NCI-H2196 (cell line): ENCODE data around the gene CAMKMT.

Experiments used
- DNase-seq: peaks from one replicate; lab custom pipeline; 2025; ENCODE audit not compliant: unreplicated experiment; lab: John Stamatoyannopoulos, UW

CAMKMT gene

DNA sequence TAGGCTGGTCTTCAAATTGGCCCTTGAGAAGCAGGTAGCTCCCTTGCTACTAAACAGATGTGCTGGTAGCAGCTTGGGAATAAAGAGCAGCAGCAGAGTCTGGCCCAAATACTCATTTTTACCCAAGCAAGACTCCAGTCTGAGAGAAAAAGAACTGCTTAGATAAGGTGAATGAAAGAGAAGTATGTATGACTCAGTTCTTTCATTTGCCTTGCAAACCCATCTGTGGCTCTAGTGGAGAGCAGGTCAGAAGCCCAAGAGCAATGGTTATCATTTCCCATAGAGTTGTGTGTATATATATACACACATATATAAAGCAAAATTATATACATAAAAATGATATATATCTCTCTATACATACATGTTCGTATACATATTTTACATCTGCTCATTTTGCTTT, 80.3 kb downstream of the CAMKMT start:
- no peak for DNase-seq

- no peak for DNase-seq
Measured at GRCh38 chr2:44443517-44443916, 81.8 kb downstream of the CAMKMT start.

DNA sequence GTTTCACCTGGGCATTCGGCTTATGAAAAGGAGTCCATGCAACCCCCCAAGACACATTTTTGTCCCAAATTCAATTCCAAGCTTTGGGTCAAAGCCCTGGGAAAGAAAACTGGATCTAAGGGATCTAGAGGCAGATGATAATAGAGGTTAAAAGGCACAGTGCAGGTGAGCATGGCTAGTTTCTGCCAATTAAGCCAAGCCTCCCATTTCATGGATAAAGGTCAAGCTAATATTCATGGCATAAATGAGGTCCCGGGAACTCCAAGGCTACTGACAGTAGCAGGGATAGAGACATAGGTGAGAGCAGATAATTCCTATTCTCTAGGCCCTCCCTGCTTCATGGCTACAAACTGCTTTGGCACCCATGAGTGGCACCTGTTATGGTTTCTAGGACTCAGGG, 83.1 kb downstream of the CAMKMT start:
- no peak for DNase-seq

- DNase-seq, result no peak
Measured at GRCh38 chr2:44448860-44449527, 87.2 kb downstream of the CAMKMT start.

GRCh38 chr2:44450082-44450481, 88.3 kb downstream of the CAMKMT start:
- DNase-seq, result no peak

- DNase-seq, result no peak
Measured at GRCh38 chr2:44450806-44451205, 89.1 kb downstream of the CAMKMT start.

DNA sequence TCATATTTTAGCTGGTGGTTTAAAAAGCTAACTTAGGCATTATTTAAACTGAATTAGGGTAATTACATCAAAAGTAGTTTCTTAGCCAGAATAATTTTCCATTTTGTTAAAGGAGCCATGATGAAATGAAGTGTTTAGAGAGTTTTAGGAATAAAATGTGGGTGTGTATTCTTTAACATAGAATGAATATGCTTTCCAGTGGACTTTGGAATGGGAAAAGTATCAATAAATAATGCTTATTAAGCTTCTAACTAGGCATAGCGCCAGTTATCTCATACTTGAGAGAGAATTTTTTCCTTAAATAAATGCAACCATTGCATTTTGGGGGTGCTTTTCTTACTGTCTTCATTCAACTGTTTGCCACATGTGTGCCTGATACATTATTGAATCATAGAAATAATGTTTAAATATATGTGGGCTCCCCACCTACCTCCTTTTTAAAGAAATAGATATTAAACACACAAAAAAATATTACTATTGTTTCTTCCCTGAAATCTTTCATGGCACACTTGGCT, 90.4 kb downstream of the CAMKMT start:
- DNase-seq, result no peak

DNA sequence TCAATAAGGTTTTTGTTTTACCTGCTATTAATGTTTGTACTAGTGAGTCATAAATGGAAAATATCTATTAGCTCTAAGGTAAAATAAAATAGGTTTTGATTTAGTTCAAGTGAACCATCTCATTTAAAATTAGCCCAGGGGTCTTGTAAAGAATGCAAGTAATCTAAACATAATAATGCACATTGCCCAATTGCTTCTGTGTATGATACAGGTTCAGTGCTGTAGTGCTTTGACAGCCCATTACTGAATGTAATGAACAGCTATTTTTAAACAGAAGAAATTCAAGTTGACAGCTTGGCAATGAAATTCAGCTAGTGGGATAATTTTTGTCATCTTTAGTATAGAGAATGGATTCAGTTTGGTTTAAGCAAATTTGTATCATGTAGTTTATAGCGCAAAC, 91.5 kb downstream of the CAMKMT start:
- DNase-seq, result no peak

DNA sequence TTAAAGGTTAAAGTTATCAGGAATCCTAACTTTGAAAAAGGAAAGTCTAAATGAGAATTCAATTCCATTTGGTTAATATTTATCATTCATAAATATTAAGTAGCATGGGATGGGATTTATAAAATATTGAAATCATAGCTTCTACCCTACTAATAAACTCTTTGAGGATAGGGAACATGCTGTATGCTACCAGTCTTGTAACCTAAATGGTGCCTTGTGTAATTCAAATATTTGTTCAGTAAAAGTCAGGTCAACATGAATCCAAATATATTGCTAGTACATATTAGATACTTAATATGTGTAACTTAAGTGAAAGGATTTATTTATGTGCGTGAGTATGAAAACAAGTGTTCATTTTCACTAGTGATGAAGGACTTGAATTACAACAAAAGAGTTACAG, 94.1 kb downstream of the CAMKMT start:
- no peak for DNase-seq

DNA sequence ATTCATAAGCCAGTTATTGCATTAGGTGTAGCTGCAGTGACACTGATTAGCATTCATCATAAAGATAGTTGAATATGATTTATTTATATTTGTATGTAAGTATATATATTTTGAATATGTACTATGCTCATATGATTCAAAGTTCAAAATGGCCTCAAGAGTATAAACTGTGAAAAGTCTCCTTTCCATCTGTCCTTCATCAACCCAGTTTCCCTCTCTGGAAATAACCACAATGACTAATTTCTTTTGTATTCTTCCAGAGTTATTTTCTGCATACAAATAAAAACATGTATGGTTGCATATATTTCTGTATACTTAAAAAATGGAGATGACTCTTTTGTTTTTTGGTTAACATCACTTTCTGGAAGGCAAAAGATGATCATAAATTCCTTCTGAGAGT, 95.2 kb downstream of the CAMKMT start:
- DNase-seq, result no peak

- DNase-seq, result no peak
Measured at GRCh38 chr2:44459739-44460138, 98.0 kb downstream of the CAMKMT start.

GRCh38 chr2:44462934-44463849, 101.4 kb downstream of the CAMKMT start:
- DNase-seq, result no peak

GRCh38 chr2:44464437-44464836, 102.7 kb downstream of the CAMKMT start:
- DNase-seq, result no peak

GRCh38 chr2:44470151-44470550, 108.4 kb downstream of the CAMKMT start:
- DNase-seq, result no peak

DNA sequence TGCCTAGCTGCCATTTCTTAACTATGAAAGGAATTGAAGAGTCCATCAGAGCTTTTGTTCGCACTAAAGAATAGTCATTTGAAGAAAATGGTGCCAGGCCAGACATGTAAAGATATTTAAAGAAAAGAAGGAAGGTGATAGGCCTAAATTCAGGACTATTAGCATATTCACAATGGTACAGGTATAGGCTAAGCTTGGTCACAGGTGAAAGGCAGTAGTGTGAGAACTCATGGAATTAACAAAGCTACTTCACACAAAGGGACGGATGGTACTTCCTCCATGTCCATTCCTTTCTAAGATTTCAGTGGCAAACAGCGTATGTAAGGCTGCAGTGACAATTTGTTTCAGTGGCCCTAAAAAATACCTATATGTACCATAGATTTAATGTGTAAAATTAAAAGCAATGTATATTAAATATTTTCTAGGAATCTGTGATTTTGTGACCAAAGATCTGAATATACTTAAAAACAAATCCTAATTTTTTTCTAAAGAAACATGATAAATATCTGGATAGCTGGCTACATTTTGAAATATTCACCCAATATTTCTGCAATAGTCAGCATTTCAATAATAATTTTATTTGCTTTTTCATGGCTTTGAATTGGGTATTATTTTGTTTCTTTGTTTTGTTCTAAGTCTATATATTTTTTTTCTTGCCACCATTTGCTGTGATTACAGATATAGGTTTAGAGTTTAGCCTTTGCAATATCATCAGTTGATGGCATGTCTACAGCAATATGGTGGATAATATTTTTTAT, 116.1 kb downstream of the CAMKMT start:
- no peak for DNase-seq

DNA sequence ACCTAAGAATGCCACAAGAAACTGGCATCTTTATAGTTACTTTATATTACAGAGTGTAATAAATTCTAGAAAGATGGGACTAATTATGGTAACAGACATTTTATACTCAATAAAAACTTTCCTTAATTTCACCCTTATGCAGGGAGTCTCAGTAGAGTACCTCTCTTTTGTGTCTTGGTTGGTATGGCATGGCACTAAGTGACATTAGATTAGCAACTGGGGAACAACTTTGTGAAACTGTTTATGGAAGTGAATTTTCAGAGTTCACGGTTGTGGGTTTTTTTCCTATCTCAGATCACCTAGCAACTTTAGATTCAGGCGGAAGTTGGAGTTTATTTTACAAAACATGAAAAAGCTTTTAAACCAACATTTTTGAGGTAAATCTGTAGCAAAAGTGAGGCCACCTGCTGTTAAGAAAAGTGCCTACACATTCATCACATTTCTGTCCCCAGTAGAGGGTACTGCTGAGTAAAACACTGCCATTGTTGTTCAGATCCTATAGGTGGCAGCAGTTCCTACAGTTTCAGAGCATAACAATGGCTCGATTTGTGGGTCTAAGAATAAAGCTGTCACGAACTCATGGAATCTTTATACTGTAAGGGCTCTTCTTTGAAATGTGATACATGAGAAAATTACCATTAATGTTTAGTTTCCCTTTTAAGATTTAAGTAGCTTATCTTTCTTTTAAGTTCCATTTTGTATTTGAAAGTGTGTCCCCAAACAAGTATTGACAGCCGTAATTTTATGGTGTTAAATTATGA, 117.6 kb downstream of the CAMKMT start:
- peak; percentile 79 for DNase-seq

- DNase-seq, result no peak
Measured at GRCh38 chr2:44480068-44480467, 118.3 kb downstream of the CAMKMT start.

DNA sequence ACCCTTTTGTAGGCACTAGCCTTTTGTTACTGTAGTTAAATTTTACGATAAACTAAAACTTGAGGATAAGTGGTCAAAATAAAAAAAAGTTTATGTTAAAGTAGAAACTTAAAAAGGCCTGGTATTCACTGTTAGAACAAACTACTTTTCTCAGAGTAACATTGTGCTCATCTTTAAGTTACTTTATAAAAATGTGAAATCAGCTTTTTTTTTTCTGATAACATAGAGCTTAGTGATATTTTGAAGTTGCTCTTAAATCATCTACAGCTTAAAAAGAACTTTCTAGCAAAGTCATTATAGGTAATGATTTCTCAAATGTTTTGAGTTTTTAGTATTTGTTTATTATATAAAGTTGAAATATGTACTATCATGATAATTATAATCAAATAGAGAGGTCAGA, 125.3 kb downstream of the CAMKMT start:
- DNase-seq, result no peak

DNA sequence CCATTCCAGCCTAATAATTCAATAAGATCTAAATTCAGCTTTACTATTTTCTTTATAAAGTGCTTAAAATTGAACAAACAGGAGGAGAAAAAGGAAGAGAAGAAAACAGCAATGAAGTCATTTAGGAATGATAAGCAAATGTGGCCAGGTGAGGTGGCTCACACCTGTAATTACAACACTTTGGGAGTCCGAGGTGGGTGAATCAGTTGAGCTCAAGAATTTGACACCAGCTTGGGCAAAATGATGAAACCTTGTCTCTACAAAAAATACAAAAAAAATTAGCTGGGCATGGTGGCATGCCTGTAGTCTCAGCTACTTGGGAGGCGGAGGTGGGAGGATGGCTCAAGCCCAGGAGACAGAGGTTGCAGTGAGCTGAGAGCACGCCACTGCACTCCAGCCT, 129.0 kb downstream of the CAMKMT start:
- DNase-seq, result no peak

- no peak for DNase-seq
Measured at GRCh38 chr2:44494006-44494405, 132.3 kb downstream of the CAMKMT start.

GRCh38 chr2:44495035-44495434, 133.3 kb downstream of the CAMKMT start:
- no peak for DNase-seq
